ENCODE measurements around the gene NCF1.
A peak's percentile ranks its signal among the peaks of the same experiment; 100 is the strongest.
"Not testable (repeated sequence)": the region's sequence is repeated elsewhere in the genome, so short reads cannot be mapped to it uniquely, and the experiment has no call there.

The NCF1 gene

DNA sequence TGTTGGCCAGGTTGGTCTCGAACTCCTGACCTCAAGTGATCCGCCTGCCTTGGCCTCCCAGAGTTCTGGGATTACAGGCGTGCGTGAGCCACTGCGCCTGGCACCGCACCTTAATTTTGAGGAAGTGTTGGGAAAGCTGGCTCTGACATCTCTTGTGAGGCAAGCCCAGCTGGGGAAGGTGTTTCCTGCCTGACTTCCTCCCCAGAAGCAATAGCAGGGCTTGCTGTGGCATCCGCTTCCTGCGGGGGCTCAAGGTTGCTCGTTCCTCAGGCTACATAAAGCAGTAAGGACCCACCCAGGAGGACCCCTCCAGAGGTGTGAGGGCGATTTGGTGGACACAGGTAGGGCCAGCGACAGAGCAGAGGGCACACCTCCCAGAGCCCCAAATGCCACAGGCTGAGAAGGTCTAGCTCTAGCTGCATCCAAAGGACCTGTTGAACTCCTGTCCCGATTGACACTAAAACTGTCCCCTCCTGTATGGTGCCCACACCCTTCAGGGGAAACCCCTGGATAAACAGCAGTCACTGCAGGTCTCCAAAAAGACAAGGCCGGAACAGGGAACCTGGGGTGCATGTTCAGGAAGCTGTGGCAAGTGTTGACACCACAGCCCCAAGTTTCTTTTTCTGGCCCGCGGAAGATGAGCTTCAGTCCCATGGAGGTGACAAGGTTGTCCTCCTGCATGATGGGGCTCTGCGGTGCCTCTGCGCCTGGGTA is 8.4 kb upstream of the NCF1 start:
- H3K27me3 ChIP-seq; intact Hi-C loops (cut with DNase I; ENCODE audit: low total_unique reads); H3K9me3 ChIP-seq; DNase-seq; H3K36me3 ChIP-seq; H3K4me1 ChIP-seq; H3K27ac ChIP-seq; H3K4me3 ChIP-seq: not testable (repeated sequence)

DNA sequence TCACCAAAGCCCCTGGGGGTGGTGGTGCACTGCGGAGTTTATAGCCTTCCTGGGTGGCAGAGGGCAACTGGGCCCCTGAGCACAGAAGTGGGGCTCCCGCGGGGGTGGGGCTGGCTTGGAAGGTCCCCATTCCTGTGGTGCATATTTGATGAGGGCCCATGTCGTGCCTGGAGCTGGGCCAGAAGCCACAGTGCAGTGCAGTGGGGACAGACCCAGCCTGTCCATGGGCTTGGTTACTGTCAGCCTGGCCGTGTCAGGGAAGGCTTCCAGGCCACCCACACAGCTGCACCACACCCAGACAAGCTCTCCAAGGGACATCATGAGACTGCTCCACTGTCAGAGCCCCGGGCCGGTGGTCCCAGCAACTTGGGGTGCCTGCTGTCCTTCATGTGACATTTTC is 7.3 kb upstream of the NCF1 start:
- H3K27ac ChIP-seq; H3K4me3 ChIP-seq; DNase-seq; H3K4me1 ChIP-seq; H3K36me3 ChIP-seq; H3K9me3 ChIP-seq; intact Hi-C loops (cut with DNase I; ENCODE audit: low total_unique reads); H3K27me3 ChIP-seq: not testable (repeated sequence)

DNA sequence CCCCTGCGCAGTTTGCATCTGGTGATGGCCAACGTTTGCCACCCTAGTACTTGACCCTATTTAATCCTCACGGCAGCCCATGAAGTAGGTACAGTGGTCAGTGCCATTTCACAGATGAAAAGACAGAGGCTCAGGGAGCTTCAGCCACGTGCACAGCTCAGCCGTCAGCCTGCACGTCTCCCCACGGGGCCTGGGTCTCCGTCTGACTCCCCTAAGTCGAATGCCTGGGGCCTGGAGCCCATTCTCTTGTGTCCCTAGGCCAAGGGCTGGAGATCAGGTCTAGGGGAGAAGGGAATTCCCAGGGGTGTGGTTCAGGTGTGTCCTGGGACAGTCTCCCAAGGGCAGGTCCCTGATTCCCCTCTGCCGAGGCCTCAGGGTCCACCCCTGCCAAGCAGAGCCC is 6.8 kb upstream of the NCF1 start:
- intact Hi-C loops (cut with DNase I; ENCODE audit: low total_unique reads); DNase-seq; H3K9me3 ChIP-seq; H3K4me3 ChIP-seq; H3K27me3 ChIP-seq; H3K4me1 ChIP-seq; H3K27ac ChIP-seq; H3K36me3 ChIP-seq: not testable (repeated sequence)

DNA sequence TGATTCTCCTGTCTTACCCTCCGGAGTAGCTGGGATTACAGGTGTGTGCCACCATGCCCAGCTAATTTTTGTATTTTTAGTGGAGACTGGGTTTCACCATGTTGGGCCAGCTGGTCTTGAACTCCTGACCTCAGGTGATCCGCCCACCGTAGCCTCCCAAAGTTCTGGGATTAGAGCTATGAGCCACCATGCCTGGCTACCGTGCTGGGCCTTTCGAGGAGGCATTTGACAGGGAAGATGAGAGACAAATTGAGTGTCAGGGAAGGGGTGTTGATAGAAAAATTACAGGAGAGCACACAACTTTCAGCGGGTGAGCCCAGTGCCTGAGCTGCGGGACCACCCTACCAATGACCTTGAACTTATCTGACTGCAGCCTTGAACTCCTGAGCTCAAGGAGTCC is 3.7 kb upstream of the NCF1 start:
- H3K4me3 ChIP-seq; H3K27me3 ChIP-seq; H3K9me3 ChIP-seq; H3K36me3 ChIP-seq; H3K4me1 ChIP-seq; H3K27ac ChIP-seq; intact Hi-C loops (cut with DNase I; ENCODE audit: low total_unique reads); DNase-seq: not testable (repeated sequence)

DNA sequence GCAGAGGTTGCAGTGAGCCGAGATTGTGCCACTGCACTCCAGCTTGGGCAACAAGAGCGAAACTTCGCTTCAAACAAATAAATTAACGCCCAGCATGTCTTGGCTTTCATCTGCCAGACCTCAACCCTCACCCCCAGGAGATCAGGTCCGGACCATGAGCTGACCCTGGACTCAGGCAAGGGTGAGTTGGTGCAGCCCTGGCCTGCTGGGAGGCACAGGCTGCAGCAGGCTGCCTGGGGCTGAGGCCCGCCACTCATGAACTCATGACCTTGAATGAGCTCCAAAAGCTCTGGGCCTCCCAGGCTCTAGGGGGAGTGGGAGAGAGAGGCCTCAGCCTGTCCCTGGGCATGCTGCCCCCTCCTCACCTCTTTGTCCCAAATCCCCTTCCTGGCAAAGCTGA is 1.7 kb upstream of the NCF1 start:
- peak in 1 of 2 donors; percentile 56 for DNase-seq
- H3K9me3 ChIP-seq; H3K4me3 ChIP-seq; H3K27ac ChIP-seq; H3K4me1 ChIP-seq; H3K36me3 ChIP-seq; H3K27me3 ChIP-seq; intact Hi-C loops (cut with DNase I; ENCODE audit: low total_unique reads): not testable (repeated sequence)

DNA sequence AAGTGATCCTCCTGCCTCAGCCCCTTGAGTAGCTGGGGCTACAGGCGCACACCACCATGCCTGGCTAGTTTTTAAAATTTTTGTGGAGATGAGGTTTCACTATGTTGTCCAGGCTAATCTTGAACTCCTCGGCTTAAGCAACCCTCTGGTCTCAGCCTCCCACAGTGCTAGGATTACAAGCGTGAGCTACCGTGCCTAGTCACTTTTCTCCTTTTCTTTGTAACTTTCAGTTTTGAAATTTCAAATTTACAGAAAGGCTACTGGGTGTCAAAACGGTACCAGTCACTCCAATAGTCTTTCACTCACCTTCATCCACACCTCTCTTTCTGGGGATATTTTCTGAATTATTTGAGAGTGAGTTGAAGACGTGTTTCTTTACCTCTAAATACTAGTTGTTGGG is 1.3 kb downstream of the NCF1 start:
- intact Hi-C loops (cut with DNase I; ENCODE audit: low total_unique reads); H3K4me3 ChIP-seq; H3K27me3 ChIP-seq: not testable (repeated sequence)

DNA sequence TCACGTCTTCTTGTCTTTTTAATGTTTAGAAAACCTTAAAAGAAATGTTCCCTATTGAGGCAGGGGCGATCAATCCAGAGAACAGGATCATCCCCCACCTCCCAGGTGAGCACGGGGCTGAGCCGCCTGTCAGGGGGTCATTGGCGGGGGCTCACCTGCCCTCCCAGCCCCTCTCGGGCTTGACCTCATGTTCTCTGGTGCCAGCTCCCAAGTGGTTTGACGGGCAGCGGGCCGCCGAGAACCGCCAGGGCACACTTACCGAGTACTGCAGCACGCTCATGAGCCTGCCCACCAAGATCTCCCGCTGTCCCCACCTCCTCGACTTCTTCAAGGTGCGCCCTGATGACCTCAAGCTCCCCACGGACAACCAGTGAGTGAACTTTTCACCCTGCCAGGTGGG is 5.2 kb downstream of the NCF1 start:
- not testable (repeated sequence) for H3K27ac ChIP-seq

More for the DNA sequence above, 1.3 kb downstream of the NCF1 start:
- H3K9me3 ChIP-seq, H3K36me3 ChIP-seq, DNase-seq, H3K4me1 ChIP-seq, H3K27ac ChIP-seq: not testable (repeated sequence)

DNA sequence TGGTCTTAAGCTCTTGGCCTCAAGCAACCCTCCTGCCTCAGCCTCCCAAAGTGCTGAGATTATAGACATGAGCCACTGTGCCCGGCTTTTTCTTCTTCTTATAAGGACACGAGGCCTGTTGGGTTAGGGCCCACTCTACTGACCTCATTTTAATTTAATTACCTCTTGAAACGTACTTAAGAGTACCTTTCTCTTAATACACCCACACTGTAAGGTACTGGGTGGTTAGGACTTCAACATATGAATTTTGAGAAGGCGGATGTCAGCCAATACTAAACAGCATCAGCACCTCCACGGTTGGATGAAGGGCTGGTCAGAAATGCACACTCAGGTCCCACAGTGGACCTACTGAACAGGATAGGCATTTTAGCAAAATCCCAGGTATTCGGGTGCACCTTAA is 7.9 kb downstream of the NCF1 start:
- H3K27me3 ChIP-seq; H3K4me3 ChIP-seq; H3K9me3 ChIP-seq; H3K36me3 ChIP-seq; DNase-seq; H3K27ac ChIP-seq; H3K4me1 ChIP-seq; intact Hi-C loops (cut with DNase I; ENCODE audit: low total_unique reads): not testable (repeated sequence)

More for the DNA sequence above, 5.2 kb downstream of the NCF1 start:
- H3K9me3 ChIP-seq; H3K36me3 ChIP-seq; H3K4me3 ChIP-seq; intact Hi-C loops (cut with DNase I; ENCODE audit: low total_unique reads); DNase-seq; H3K4me1 ChIP-seq; H3K27me3 ChIP-seq: not testable (repeated sequence)

DNA sequence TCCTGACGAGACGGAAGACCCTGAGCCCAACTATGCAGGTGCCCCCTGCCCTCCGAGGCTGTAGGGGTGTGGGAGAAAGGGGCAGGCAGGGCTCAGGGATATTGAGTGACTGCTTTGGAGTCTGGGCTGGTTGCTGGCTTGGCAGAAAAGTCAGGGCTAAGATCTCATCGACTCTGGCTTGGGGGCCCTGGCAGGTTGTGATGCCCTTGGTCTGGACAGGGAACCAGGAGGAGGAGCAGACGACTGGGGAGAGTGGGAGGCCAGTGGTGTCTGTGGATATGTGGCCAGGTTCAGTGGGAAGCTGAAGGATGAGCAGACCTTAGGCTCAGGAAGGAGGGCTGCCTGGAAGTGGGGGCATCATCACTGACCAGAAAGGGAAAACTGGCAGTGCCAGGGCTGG is 9.8 kb downstream of the NCF1 start:
- H3K27ac ChIP-seq; H3K27me3 ChIP-seq; intact Hi-C loops (cut with DNase I; ENCODE audit: low total_unique reads); H3K9me3 ChIP-seq; H3K4me1 ChIP-seq; H3K36me3 ChIP-seq; H3K4me3 ChIP-seq: not testable (repeated sequence)
- DNase-seq, result peak in 1 of 2 donors; percentile 62

DNA sequence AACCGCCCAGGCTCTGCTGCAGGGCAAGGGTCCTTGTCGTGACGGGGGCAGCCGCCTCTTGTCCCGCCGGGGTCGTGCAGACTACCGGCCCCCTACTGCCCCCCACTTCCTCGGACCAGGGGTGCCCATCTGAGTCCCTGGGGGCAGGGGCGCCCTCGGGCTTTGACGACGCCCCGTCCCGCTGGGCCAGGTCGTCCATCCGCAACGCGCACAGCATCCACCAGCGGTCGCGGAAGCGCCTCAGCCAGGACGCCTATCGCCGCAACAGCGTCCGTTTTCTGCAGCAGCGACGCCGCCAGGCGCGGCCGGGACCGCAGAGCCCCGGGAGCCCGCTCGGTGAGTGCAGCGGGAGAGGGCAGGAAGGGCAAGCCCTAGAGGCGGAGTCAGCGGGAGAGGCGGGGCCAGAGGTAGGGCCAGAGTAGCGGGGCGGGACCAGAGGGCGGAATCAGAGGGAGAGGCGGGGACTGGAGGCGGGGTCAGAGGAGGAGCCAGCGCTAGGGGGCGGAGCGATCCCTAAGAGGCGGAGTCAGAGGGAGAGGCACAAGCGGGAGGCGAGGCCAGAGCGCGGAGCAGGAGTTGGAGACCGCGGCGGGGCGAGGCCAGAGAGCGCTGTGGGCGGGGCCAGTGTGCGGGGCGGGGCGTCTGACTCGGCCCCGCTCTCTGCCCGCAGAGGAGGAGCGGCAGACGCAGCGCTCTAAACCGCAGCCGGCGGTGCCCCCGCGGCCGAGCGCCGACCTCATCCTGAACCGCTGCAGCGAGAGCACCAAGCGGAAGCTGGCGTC is 14.7 kb downstream of the NCF1 start:
- intact Hi-C loops (cut with DNase I; ENCODE audit: low total_unique reads); H3K9me3 ChIP-seq; H3K36me3 ChIP-seq; H3K4me1 ChIP-seq; H3K27ac ChIP-seq; H3K27me3 ChIP-seq: not testable (repeated sequence)
- peak overlapping the region; percentile 43 for H3K4me3 ChIP-seq
- DNase-seq, result peak; percentile 96 to 98

DNA sequence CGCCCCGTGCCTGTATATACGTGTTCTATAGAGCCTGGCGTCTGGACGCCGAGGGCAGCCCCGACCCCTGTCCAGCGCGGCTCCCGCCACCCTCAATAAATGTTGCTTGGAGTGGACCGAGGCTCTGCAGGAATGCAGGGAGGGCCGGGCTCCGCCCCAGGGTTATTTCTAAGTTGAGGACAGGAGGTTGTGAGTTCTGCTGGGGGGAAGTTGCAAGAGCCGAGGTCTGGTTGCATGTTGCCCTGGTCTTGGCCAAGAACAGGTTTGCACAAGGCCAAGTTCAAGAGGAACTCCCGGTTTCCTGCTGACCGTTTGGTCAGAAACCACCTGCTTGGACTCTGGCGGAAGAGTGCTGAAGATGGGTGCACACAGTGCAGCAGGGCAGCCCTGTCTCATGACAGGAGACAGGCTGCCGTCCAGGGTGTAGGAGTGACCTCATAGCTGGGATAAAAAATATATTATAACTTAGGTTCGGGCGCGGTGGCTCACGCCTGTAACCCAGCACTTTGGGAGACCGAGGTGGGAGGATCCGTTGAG is 15.5 kb downstream of the NCF1 start:
- H3K27ac ChIP-seq; intact Hi-C loops (cut with DNase I; ENCODE audit: low total_unique reads); H3K4me1 ChIP-seq; H3K4me3 ChIP-seq; DNase-seq; H3K9me3 ChIP-seq; H3K36me3 ChIP-seq; H3K27me3 ChIP-seq: not testable (repeated sequence)

DNA sequence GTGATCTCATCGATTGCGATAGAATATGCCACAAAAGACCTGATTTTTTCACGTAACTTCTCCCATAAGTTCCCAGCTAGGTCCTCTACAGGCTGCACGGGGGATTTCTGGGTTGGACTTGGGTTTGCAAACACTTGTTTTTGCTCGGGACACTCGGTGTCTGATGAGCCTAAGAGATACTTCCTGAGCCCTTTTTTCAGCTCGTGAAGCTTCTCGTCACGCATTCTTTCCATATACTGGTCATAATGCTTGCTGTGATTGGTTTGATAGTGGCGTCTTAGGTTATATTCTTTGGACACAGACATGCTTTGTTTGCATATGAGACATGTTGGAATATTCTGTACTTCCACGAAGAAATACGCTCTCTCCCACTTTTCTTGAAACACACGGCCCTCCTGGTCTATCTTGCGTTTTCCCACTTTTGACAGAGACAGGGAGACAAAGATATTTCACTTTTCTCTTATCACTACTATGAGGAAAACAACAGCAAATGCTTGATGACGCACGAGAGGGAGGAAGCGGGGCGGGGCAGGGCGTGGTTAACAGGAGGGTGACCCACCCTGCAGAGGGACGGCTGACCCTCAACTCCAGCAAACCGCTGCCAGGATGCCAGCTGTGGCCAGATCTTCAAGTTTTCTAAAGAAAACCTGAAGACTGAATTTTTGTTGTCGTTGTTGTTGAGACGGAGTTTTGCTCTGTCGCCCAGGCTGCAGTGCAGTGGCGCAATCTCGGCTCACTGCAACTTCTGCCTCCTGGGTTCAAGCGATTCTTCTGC is 24.2 kb downstream of the NCF1 start:
- DNase-seq; H3K4me1 ChIP-seq; H3K4me3 ChIP-seq; H3K9me3 ChIP-seq; H3K27me3 ChIP-seq; H3K36me3 ChIP-seq; intact Hi-C loops (cut with DNase I; ENCODE audit: low total_unique reads); H3K27ac ChIP-seq: not testable (repeated sequence)

DNA sequence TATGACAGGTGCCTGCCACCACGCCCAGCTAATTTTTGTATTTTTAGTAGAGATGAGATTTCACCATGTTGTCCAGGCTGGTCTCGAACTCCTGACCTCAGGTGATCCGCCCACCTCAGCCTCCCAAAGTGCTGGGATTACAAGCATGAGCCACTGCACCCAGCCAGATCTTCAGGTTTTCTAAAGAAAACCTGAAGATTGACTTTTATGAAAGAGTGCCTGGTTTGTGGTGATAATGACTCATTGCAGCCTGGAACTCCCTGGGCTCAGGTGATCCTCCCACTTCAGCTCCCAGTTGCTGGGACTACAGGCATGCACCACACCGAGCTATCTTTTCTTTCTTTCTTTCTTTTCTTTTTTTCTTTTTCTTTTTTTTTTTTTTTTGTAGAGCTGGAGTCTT is 24.8 kb downstream of the NCF1 start:
- H3K9me3 ChIP-seq; DNase-seq; H3K27ac ChIP-seq; H3K27me3 ChIP-seq; H3K4me1 ChIP-seq; H3K4me3 ChIP-seq; H3K36me3 ChIP-seq; intact Hi-C loops (cut with DNase I; ENCODE audit: low total_unique reads): not testable (repeated sequence)

DNA sequence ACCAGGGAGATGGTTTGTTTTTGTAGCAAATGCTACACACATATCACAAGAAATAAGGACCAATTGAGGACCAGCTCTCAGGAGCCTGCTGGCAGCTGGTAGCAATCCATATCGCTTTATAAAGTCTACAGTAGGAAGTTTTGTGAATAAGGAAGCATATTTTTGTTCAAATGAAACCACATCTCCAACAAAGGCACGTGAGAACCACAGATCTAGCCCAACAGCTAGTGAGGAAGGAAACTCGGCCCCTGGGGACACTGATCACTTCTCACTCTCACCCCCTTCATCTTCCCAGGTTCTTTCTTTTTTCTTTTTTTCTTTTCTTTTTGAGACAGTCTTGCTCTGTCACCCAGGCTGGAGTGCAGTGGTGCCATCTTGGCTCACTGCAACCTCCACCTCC is 42.1 kb downstream of the NCF1 start:
- DNase-seq; H3K36me3 ChIP-seq; H3K27ac ChIP-seq; H3K9me3 ChIP-seq; H3K27me3 ChIP-seq; intact Hi-C loops (cut with DNase I; ENCODE audit: low total_unique reads); H3K4me3 ChIP-seq; H3K4me1 ChIP-seq: not testable (repeated sequence)
